Ascending aorta (tissue), 2 donors: ENCODE data around the gene RAB23. TPM values are rescaled to one million over a fixed set of nuclear protein-coding genes. Genes with fewer than 3 reads are reported as not detected.

Source experiments
- DNase-seq, 2 donors: peaks; one replicate each; pipeline ENCODE4 v3.0.0-alpha.2; 2019; ENCODE audit warnings: low spot score in 2 of 2
- H3K27ac ChIP-seq, 2 donors: fragments of 200-600 bp; sonication (generic); one replicate each; pipeline ENCODE4 v1.5.1; 2016 to 2017; ENCODE audit warnings: mild to moderate bottlenecking in 1 of 2
- H3K27me3 ChIP-seq: fragments of 200-600 bp; sonication (generic); one replicate; pipeline ENCODE4 v1.5.1; 2017
- H3K36me3 ChIP-seq, 2 donors: fragments of 200-600 bp; sonication (generic); one replicate each; pipeline ENCODE4 v1.5.1; 2016
- H3K4me1 ChIP-seq, 2 donors: fragments of 200-600 bp; sonication (generic); one replicate each; pipeline ENCODE4 v1.5.1; 2016 to 2017; ENCODE audit warnings: mild to moderate bottlenecking in 1 of 2
- H3K4me3 ChIP-seq, 2 donors: fragments of 200-600 bp; sonication (generic); one replicate each; pipeline ENCODE4 v1.5.1; 2016 to 2017; ENCODE audit warnings: mild to moderate bottlenecking in 1 of 2
- H3K9me3 ChIP-seq, 2 donors: fragments of 200-600 bp; sonication (generic); one replicate each; pipeline ENCODE4 v1.5.1; 2016
- intact Hi-C: fragments of 100-400 bp; cut with DNase I; formaldehyde crosslinking; loops from one replicate; pipeline ENCODE4 v1.15.1; 2023
- total RNA-seq: library from RNA; depleted of rRNA; stranded (reverse); fragments of >200 nt; gene quantifications from one replicate; pipeline ENCODE4 v1.1.0, GENCODE V29; 2016
- TF ChIP-seq, protein P1 (sequence below), 3 experiments: fragments of 200-600 bp in 2 of 3; fragments of 450-650 bp in 1 of 3; sonication (generic) in 2 of 3; IDR thresholded peaks; one replicate each; pipeline ENCODE4 v1.5.1; 2016 to 2019; ENCODE audit warnings: antibody characterized with exemption in 3 of 3, mild to moderate bottlenecking in 1 of 3, moderate library complexity in 1 of 3

Gene RAB23
- total RNA-seq, 1 donor from 2014 or later = 19.9 TPM

DNA sequence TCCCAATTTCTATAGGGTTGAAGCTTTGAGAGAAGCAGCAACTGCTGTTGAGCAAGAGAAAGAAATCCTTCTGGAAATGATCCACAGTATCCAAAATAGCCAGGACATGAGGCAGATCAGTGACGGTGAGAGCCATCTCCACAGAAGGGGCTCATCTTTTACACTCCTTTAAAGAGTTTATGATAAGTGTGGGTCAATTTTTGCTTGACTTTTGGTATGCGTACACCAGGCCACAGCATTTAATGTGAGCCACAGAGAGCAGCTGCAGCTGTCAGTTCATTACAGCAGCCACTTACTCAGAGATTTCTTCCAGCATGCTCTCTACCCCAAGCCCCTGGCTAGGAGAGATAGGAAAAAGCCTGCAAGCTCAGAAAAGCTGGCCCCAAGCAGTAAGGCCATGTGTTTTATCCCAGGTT lies 40.1 kb downstream of the RAB23 start:
- no peaks in the 10 kb centered on the region for H3K27me3 ChIP-seq
- no peak for DNase-seq
- TF ChIP-seq, protein P1, sequence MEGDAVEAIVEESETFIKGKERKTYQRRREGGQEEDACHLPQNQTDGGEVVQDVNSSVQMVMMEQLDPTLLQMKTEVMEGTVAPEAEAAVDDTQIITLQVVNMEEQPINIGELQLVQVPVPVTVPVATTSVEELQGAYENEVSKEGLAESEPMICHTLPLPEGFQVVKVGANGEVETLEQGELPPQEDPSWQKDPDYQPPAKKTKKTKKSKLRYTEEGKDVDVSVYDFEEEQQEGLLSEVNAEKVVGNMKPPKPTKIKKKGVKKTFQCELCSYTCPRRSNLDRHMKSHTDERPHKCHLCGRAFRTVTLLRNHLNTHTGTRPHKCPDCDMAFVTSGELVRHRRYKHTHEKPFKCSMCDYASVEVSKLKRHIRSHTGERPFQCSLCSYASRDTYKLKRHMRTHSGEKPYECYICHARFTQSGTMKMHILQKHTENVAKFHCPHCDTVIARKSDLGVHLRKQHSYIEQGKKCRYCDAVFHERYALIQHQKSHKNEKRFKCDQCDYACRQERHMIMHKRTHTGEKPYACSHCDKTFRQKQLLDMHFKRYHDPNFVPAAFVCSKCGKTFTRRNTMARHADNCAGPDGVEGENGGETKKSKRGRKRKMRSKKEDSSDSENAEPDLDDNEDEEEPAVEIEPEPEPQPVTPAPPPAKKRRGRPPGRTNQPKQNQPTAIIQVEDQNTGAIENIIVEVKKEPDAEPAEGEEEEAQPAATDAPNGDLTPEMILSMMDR (IDR thresholded peaks at IDR 0.05) = no peak
- intact Hi-C loops = no loop called here
- H3K9me3 ChIP-seq = no peaks in the 10 kb centered on the region
- H3K4me1 ChIP-seq = peaks cover 4 to 24% of the 10 kb centered on the region in 2 donors
- peaks cover 10 to 47% of the 10 kb centered on the region in 2 donors for H3K36me3 ChIP-seq
- H3K27ac ChIP-seq = peak overlapping the region in 1 of 2 donors; percentile 4
- no peak overlapping the region for H3K4me3 ChIP-seq

DNA sequence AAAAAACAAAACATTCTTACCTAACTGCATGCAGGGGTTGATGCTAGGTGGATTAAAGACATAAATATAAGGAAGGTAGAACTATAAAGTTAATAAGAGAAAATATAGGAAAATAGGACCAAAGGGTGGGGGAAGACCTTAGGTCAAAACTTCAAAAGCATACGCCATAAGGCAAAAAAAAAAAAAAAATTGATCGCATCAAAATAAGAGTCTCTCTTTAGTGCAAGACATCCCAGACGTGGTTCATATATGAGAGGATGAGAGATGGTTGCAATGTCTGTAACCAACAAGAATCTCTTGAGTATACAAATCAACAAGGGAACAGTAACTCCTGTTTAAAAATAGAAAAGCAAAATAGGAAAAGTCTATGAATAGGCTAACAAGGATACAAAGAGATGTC lies 41.5 kb downstream of the RAB23 start:
- Histone ChIP-seq H3K36me3 (peaks cover 10 to 36% of the 10 kb centered on the region in 2 donors), H3K27me3 (no peaks in the 10 kb centered on the region), H3K9me3 (no peaks in the 10 kb centered on the region), H3K4me3 (no peak overlapping the region), H3K27ac (peak overlapping the region; percentile 29 to 78), H3K4me1 (peaks cover 4 to 37% of the 10 kb centered on the region in 2 donors)
- intact Hi-C loops = no loop called here
- TF ChIP-seq, protein P1 (IDR thresholded peaks at IDR 0.05) = no peak
- DNase-seq = no peak

DNA sequence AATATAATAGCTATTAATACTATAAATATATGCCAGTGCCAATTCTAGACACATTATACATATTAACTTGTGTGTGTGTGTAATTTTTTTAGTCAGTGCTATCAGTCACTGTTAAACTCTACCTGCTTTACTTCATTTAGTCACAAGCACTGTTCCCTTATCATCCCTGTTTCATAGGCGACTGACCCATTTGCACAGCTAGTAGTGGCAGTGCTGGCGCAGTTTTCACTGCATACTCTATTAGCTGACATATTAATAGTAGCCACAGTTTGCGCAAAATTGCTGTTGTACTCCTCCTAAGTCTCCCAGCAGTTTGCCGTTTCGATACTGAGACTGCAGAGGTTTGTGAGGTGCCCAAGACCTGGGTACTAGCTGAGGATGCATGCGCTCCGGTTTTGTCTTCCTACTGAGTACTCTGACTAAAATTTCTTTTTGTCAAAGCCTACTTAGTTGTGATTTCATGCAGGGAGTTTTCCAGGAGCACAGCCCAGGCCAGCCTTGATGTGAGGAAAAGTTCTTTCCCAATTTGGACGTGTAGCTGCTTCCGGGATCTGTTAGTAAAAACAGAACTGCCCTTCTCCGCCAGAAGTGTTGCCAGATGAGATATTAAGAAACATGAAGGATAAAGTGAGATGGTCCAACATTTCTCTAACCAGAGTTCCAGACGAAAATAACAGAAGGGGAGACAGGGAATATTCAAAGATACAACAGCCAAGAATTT lies 44.4 kb downstream of the RAB23 start:
- DNase-seq = peak in 1 of 2 donors; percentile 84
- no peaks in the 10 kb centered on the region for H3K27me3 ChIP-seq
- H3K36me3 ChIP-seq = peaks cover 4 to 10% of the 10 kb centered on the region in 2 donors
- intact Hi-C loops = loop anchor here (10.0 kb wide), 1 partner anchor 223 kb away; the partner anchor contains the start of gene BEND6
- peak overlapping the region; percentile 78 to 91 for H3K27ac ChIP-seq
- H3K9me3 ChIP-seq = no peaks in the 10 kb centered on the region
- TF ChIP-seq, protein P1 (IDR thresholded peaks at IDR 0.05) = no peak
- peaks cover 4 to 48% of the 10 kb centered on the region in 2 donors for H3K4me1 ChIP-seq
- peak overlapping the region in 1 of 2 donors; percentile 44 for H3K4me3 ChIP-seq

DNA sequence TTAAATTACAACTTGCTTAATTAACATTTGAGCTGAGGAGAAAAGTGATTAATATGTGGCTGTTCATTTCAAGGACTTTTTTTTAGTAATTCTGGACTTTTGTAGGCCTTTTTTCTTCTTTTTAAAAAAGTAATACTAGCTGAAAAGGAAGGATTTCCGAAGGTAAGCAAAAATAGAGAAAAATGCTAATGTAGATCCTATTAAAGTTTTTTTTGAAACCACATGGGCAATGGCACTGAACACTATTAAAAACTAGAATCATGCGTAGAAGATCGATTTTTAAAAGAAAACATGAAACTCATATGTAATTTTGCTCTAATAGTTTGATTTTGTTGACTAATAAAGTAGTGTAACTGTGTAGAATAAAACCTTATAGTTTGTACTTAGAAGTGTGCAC lies 47.6 kb downstream of the RAB23 start:
- peak overlapping the region; percentile 72 to 79 for H3K4me3 ChIP-seq
- no peak for DNase-seq
- intact Hi-C loops = loop anchor here (5.0 to 10.0 kb wide), 4 partner anchors 87 to 220 kb away; partner anchors contain the start of genes BEND6 and KIAA1586
- TF ChIP-seq, protein P1 (IDR thresholded peaks at IDR 0.05) = no peak
- no peaks in the 10 kb centered on the region for H3K27me3 ChIP-seq
- no peaks in the 10 kb centered on the region for H3K9me3 ChIP-seq
- H3K36me3 ChIP-seq = no peaks in the 10 kb centered on the region
- peak overlapping the region; percentile 91 to 95 for H3K27ac ChIP-seq
- peaks cover 4 to 43% of the 10 kb centered on the region in 2 donors for H3K4me1 ChIP-seq

DNA sequence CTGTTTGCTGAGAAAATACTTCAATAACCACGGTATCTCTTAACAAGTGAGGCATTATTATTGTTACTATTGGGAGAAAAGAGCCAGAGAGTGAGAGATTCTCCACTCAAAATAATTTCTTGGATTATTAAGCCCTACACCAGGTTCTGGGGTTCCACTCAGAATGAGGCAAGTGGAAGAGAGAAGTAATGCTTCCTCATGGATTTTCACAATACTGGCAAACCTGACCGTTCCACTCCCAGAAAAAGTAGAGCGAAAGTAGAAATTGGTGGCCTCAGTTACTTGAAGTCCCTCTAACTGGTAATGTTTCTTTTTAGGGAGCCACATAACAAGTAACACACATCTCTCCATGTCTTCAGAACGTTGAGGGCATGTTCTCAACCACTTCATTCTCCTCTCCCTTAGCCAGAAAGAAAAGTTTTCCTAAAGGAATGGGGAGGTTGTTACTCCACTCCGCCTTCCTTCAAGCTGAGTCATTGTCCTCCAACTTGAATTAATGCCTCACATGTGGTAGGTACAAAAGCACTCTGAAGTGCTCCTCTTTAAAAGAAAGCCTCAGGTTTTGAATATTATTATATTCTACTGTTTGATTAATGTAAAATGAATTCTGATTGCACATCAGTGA lies 48.1 kb downstream of the RAB23 start:
- DNase-seq = no peak
- Histone ChIP-seq H3K27ac (peak overlapping the region; percentile 91 to 95), H3K36me3 (no peaks in the 10 kb centered on the region), H3K27me3 (no peaks in the 10 kb centered on the region), H3K4me3 (peak overlapping the region; percentile 72 to 79), H3K9me3 (no peaks in the 10 kb centered on the region), H3K4me1 (peaks cover 4 to 39% of the 10 kb centered on the region in 2 donors)
- intact Hi-C loops = loop anchor here (5.0 to 10.0 kb wide), 4 partner anchors 87 to 219 kb away; partner anchors contain the start of genes BEND6 and KIAA1586
- TF ChIP-seq, protein P1 (IDR thresholded peaks at IDR 0.05) = no peak
